HG03378 (cell line): ENCODE measurements around the gene MFAP1.
"Not testable (repeated sequence)": the region's sequence is repeated elsewhere in the genome, so short reads cannot be mapped to it uniquely, and the experiment has no call there.

Experiments
- ATAC-seq: cut with Tn5 transposase; IDR thresholded peaks from one replicate; pipeline ENCODE4 v1.9.1; 2021; ENCODE audit warnings: mild to moderate bottlenecking, moderate library complexity; ENCODE audit not compliant: unreplicated experiment

MFAP1 gene

GRCh38 chr15:43824302-43825246 lies at the start of gene MFAP1:
MFAP1 (minus strand) TSS chr15:43824690; CDS start chr15:43824569, 121 bp downstream.
- ATAC-seq, result peak; percentile 77

GRCh38 chr15:43873651-43874050 lies 49.2 kb upstream of the MFAP1 start:
- ATAC-seq, result no peak

- ATAC-seq, result no peak
Observed at GRCh38 chr15:43872416-43873020, 48.0 kb upstream of the MFAP1 start.

- ATAC-seq, result no peak
Observed at GRCh38 chr15:43871835-43872234, 47.3 kb upstream of the MFAP1 start.

GRCh38 chr15:43868406-43868805 lies 43.9 kb upstream of the MFAP1 start:
- no peak for ATAC-seq

GRCh38 chr15:43867096-43867495 lies 42.6 kb upstream of the MFAP1 start:
- ATAC-seq, result no peak

GRCh38 chr15:43866636-43867035 lies 42.1 kb upstream of the MFAP1 start:
- ATAC-seq, result not testable (repeated sequence)

- no peak for ATAC-seq
Observed at GRCh38 chr15:43859546-43859945, 35.1 kb upstream of the MFAP1 start.

GRCh38 chr15:43854801-43855200 lies 30.3 kb upstream of the MFAP1 start:
- ATAC-seq, result no peak

- no peak for ATAC-seq
Observed at GRCh38 chr15:43852607-43853006, 28.1 kb upstream of the MFAP1 start.

GRCh38 chr15:43851251-43851650 lies 26.8 kb upstream of the MFAP1 start:
- ATAC-seq, result no peak

- ATAC-seq, result no peak
Observed at GRCh38 chr15:43845421-43845820, 20.9 kb upstream of the MFAP1 start.

GRCh38 chr15:43832485-43832884 lies 8.0 kb upstream of the MFAP1 start:
- ATAC-seq, result not testable (repeated sequence)

GRCh38 chr15:43831519-43832052 lies 7.1 kb upstream of the MFAP1 start:
- not testable (repeated sequence) for ATAC-seq

GRCh38 chr15:43830691-43831275 lies 6.3 kb upstream of the MFAP1 start:
- not testable (repeated sequence) for ATAC-seq

GRCh38 chr15:43829951-43830540 lies 5.6 kb upstream of the MFAP1 start:
- not testable (repeated sequence) for ATAC-seq

- ATAC-seq, result no peak
Observed at GRCh38 chr15:43828061-43828657, 3.7 kb upstream of the MFAP1 start.

GRCh38 chr15:43826508-43827341 lies 2.2 kb upstream of the MFAP1 start, which contains the start of gene WDR76:
WDR76 (plus strand) TSS chr15:43827002; CDS start chr15:43827033, 31 bp downstream.
- ATAC-seq, result no peak

GRCh38 chr15:43826029-43826507 lies 1.6 kb upstream of the MFAP1 start:
- ATAC-seq, result no peak
